Fibroblast of pulmonary artery (primary cell): ENCODE measurements around the gene GGPS1.
A peak's percentile ranks its signal among the peaks of the same experiment; 100 is the strongest.

Source experiments
- DNase-seq: peaks from one replicate; pipeline ENCODE4 v3.0.0-alpha.2; 2010; ENCODE audit warnings: low read depth
- H3K4me3 ChIP-seq: replicated peaks from 2 replicates; pipeline ENCODE4 v1.5.1; 2011; ENCODE audit warnings: low read depth, mild to moderate bottlenecking, control low read depth, low read length, moderate library complexity
- TF ChIP-seq, protein P1 (sequence below): IDR thresholded peaks from 2 replicates; pipeline ENCODE4 v1.5.1; 2011; ENCODE audit warnings: mild to moderate bottlenecking, control low read depth, low read length, inconsistent platforms; ENCODE audit errors: missing control alignments

The GGPS1 gene

DNA sequence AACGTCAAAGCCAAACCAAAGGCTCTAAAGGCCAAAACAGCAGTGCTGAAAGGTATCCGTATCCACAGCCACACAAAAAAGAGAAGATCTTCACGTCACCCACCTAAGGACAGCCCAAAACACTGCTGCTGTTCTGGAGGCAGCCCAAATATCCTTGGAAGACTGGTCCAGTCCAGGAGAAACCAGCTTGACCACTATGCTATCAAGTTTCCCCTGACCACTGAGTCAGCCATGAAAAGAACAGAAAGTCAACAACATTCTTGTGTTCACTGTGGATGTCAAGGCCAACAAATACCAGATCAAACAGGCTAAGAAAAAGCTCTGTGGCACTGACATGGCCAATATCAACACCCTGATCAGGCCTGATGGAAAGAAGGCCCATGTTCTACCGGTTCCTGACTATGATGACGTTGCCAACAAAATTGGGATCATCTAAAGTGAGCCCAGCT is 32.4 kb upstream of the GGPS1 start:
- TF ChIP-seq, protein P1, sequence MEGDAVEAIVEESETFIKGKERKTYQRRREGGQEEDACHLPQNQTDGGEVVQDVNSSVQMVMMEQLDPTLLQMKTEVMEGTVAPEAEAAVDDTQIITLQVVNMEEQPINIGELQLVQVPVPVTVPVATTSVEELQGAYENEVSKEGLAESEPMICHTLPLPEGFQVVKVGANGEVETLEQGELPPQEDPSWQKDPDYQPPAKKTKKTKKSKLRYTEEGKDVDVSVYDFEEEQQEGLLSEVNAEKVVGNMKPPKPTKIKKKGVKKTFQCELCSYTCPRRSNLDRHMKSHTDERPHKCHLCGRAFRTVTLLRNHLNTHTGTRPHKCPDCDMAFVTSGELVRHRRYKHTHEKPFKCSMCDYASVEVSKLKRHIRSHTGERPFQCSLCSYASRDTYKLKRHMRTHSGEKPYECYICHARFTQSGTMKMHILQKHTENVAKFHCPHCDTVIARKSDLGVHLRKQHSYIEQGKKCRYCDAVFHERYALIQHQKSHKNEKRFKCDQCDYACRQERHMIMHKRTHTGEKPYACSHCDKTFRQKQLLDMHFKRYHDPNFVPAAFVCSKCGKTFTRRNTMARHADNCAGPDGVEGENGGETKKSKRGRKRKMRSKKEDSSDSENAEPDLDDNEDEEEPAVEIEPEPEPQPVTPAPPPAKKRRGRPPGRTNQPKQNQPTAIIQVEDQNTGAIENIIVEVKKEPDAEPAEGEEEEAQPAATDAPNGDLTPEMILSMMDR, result no peak
- peak; percentile 17 for DNase-seq
- no peak overlapping the region for H3K4me3 ChIP-seq

DNA sequence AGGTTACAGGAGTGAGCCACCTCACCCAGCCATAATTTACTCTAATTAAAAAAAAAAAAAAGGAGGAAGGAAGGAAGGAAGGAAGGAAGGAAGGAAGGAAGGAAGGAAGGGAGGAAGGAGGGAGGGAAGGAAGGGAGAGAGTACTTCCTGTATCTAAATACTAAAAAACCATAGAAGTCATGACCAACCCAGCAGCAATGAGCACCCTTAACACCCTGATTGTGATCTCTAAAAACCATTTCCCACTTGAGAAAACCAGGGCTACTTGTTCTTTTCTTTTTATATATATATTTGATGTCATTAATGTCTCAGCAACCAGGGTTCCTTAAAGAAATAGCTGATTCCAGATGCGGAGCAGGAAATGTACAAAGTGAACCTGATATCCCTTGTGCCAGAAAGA is 31.6 kb upstream of the GGPS1 start:
- H3K4me3 ChIP-seq, result no peak overlapping the region
- DNase-seq, result no peak
- TF ChIP-seq, protein P1, result no peak

DNA sequence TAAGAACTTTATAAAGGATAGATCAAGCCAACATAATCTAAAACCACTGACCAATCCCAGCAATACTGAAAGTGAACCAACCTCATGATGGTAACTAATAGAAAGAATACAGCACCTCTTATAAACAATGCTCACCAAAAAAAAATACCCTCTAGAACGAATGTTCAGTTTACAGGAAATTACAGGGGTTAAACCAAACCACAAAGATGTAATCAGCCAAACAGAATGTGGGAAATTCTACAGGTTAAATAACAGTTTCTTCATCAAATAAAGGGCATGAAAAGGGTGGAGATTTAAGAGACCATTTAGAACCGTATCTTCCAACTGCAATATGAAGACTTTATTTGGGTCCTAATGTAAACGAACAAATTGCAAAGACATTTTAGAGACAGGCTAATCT is 30.8 kb upstream of the GGPS1 start:
- DNase-seq, result peak; percentile 59
- no peak overlapping the region for H3K4me3 ChIP-seq

DNA sequence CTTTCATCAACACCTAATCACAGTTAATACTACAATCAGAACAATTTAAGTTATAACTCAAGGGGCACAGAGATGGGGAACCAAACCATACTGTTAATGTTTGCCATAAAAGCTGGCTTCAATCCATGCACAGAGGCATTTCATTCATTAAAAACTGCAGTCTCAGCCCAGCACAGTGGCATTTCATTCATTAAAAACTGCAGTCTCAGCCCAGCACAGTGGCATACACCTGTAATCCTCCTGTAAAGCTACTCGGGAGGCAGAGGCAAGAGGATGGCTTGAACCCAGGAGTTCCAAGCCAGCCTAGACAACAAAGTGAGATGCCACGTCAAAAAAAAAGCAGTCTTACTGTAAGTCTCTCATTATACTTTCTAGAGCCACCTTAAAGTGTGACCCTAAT is 29.6 kb upstream of the GGPS1 start:
- DNase-seq, result no peak
- TF ChIP-seq, protein P1, result no peak
- H3K4me3 ChIP-seq, result no peak overlapping the region

More for the DNA sequence above, 30.8 kb upstream of the GGPS1 start:
- TF ChIP-seq, protein P1, result no peak

DNA sequence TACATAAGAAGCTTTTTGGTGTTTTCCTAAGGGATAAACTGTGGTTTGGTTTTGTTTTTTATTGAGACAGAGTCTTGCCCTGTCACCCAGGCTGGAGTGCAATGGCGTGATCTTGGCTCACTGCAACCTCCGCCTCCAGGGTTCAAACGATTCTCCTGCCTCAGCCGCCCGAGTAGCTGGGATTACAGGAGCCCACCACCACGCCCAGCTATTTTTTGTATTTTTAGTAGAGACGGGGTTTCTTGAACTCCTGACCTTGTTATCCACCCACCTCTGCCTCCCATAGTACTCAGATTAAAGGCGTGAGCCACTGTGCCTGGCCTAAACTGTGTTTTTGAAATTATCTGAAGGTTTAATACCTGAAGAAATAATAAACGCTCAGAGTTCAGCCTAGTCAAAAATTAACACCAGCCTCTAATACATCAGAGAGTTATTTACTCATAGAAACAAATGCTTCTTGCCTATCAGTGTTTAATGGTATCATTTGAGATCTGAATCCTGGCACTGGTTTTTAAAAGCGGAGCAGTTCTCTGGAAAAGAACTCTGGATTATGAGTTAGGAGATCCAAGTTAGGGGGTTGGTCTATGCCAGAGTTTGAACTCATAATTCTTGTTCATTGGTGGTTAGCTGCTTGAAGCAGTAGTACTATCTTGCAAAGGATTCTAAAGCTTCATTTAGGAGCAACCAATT is 29.1 kb upstream of the GGPS1 start:
- DNase-seq, result no peak
- no peak overlapping the region for H3K4me3 ChIP-seq
- TF ChIP-seq, protein P1, result no peak

DNA sequence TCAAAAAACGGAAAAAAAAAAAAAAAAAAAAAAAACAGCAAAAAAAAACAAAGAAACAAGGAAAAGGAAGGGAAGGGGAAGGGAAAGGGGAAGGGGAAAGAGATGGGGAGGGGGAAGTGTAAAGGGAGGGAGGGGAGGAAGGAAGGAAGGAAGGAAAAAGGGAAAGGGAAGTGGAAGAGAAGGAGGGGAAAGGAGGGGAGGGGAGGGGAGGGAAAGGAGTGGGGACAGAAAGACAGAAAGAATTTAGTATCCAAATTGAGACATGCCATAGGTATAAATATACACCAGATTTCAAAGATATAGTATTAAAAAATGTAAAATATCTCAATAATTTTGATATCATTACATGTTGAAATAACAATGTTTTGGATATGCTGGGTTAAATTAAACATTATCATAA is 26.2 kb upstream of the GGPS1 start:
- TF ChIP-seq, protein P1, result no peak
- no peak overlapping the region for H3K4me3 ChIP-seq
- no peak for DNase-seq
